Measurements from ENCODE around the gene FCGR2B.
"Not testable (repeated sequence)": the region's sequence is repeated elsewhere in the genome, so short reads cannot be mapped to it uniquely, and the experiment has no call there.

FCGR2B gene

GRCh38 chr1:161705537-161705936 lies 42.6 kb downstream of the FCGR2B start:
- no peak for DNase-seq (ENCODE audit: low read depth in 2 of 2)

- no peak for DNase-seq (ENCODE audit: low read depth in 2 of 2)
Measured at GRCh38 chr1:161706113-161706481, 43.2 kb downstream of the FCGR2B start.

- DNase-seq (ENCODE audit: low read depth in 2 of 2): no peak
Measured at GRCh38 chr1:161706482-161707347, 43.8 kb downstream of the FCGR2B start, which contains the start of gene FCRLA. Gene FCRLA (plus strand): TSS chr1:161707229. CDS start chr1:161707265, 36 bp downstream.

GRCh38 chr1:161707503-161707902 lies 44.6 kb downstream of the FCGR2B start:
- DNase-seq (ENCODE audit: low read depth in 2 of 2): no peak

GRCh38 chr1:161709373-161709772 lies 46.4 kb downstream of the FCGR2B start:
- DNase-seq (ENCODE audit: low read depth in 2 of 2): no peak

- DNase-seq (ENCODE audit: low read depth in 2 of 2): no peak
Measured at GRCh38 chr1:161710560-161710959, 47.6 kb downstream of the FCGR2B start.

- DNase-seq (ENCODE audit: low read depth in 2 of 2): no peak
Measured at GRCh38 chr1:161718559-161719324, 55.8 kb downstream of the FCGR2B start.

GRCh38 chr1:161719325-161719611 lies 56.3 kb downstream of the FCGR2B start:
- DNase-seq (ENCODE audit: low read depth in 2 of 2): no peak

- DNase-seq (ENCODE audit: low read depth in 2 of 2): no peak
Measured at GRCh38 chr1:161720422-161720821, 57.5 kb downstream of the FCGR2B start.

- DNase-seq (ENCODE audit: low read depth in 2 of 2): no peak
Measured at GRCh38 chr1:161720956-161721737, 58.2 kb downstream of the FCGR2B start, which contains the start of gene FCRLB. Gene FCRLB (plus strand): TSS chr1:161721544. CDS start chr1:161722673, 1,129 bp downstream.

- no peak for DNase-seq (ENCODE audit: low read depth in 2 of 2)
Measured at GRCh38 chr1:161721738-161722343, 58.9 kb downstream of the FCGR2B start.

- DNase-seq (ENCODE audit: low read depth in 2 of 2): no peak
Measured at GRCh38 chr1:161722406-161722805, 59.5 kb downstream of the FCGR2B start.

GRCh38 chr1:161723459-161724141 lies 60.7 kb downstream of the FCGR2B start:
- no peak for DNase-seq (ENCODE audit: low read depth in 2 of 2)

- DNase-seq (ENCODE audit: low read depth in 2 of 2): not testable (repeated sequence)
Measured at GRCh38 chr1:161725258-161725907, 62.4 kb downstream of the FCGR2B start.

GRCh38 chr1:161725908-161726472 lies 63.0 kb downstream of the FCGR2B start:
- DNase-seq (ENCODE audit: low read depth in 2 of 2): no peak

GRCh38 chr1:161726473-161727255 lies 63.7 kb downstream of the FCGR2B start:
- no peak for DNase-seq (ENCODE audit: low read depth in 2 of 2)

GRCh38 chr1:161727256-161727924 lies 64.4 kb downstream of the FCGR2B start:
- no peak for DNase-seq (ENCODE audit: low read depth in 2 of 2)

Data from stimulated activated CD4-positive, alpha-beta T cell treated with anti-CD3 and anti-CD28 coated beads, Interleukin-15, amount 100 ng/mL, for 48 hours (primary cell).